GM18526 (cell line): ENCODE results near the gene GPC1.

Experiments used
- POLR2A ChIP-seq: IDR thresholded peaks from 3 replicates; pipeline ENCODE4 v1.6.1; 2011; ENCODE audit not compliant: insufficient read length; ENCODE audit errors: extremely low read depth

The GPC1 gene

GRCh38 chr2:240420206-240421104 lies 15.0 kb upstream of the GPC1 start:
- TF ChIP-seq POLR2A = no peak

- no peak for TF ChIP-seq POLR2A
Observed at GRCh38 chr2:240421381-240421780, 14.1 kb upstream of the GPC1 start.

- TF ChIP-seq POLR2A = no peak
Observed at GRCh38 chr2:240422658-240423329, 12.7 kb upstream of the GPC1 start.

- no peak for TF ChIP-seq POLR2A
Observed at GRCh38 chr2:240423788-240424191, 11.7 kb upstream of the GPC1 start.

GRCh38 chr2:240424341-240425235 lies 10.9 kb upstream of the GPC1 start:
- no peak for TF ChIP-seq POLR2A

- TF ChIP-seq POLR2A = no peak
Observed at GRCh38 chr2:240425236-240425615, 10.2 kb upstream of the GPC1 start.

GRCh38 chr2:240425697-240426096 lies 9.8 kb upstream of the GPC1 start:
- no peak for TF ChIP-seq POLR2A

- TF ChIP-seq POLR2A = no peak
Observed at GRCh38 chr2:240426845-240427721, 8.4 kb upstream of the GPC1 start.

GRCh38 chr2:240427729-240428128 lies 7.7 kb upstream of the GPC1 start:
- no peak for TF ChIP-seq POLR2A

- no peak for TF ChIP-seq POLR2A
Observed at GRCh38 chr2:240428245-240428644, 7.2 kb upstream of the GPC1 start.

- TF ChIP-seq POLR2A = no peak
Observed at GRCh38 chr2:240429341-240429871, 6.1 kb upstream of the GPC1 start.

- no peak for TF ChIP-seq POLR2A
Observed at GRCh38 chr2:240429872-240430491, 5.5 kb upstream of the GPC1 start.

- no peak for TF ChIP-seq POLR2A
Observed at GRCh38 chr2:240430595-240430994, 4.9 kb upstream of the GPC1 start.

- no peak for TF ChIP-seq POLR2A
Observed at GRCh38 chr2:240431271-240431660, 4.2 kb upstream of the GPC1 start.
